ENCODE measurements around the gene HIVEP2.

DNA sequence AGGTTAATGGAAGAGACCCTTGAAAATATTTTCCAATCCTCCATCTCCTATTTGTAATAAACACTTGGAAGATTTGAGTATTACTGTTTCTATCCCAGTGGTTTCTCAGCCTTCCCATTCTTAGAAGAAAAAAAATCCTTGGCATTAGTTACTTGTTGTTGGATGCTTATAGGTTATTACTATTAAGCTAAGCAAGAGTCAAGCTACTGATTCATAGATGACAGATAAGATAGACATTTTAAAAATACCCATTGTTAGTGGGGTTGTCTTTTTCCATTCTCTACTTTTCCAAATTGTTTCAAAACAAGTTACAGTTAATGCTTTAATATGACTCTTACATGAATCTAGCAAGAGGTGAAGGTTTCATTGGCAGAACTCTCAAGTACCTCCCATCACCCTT, 158.5 kb downstream of the HIVEP2 start:
- no peak for TF ChIP-seq EZH2 (IDR thresholded peaks at IDR 0.05; ENCODE audit: borderline replicate concordance, insufficient read depth, low read depth, low read length, poor library complexity, severe bottlenecking)
- TF ChIP-seq, protein P1, sequence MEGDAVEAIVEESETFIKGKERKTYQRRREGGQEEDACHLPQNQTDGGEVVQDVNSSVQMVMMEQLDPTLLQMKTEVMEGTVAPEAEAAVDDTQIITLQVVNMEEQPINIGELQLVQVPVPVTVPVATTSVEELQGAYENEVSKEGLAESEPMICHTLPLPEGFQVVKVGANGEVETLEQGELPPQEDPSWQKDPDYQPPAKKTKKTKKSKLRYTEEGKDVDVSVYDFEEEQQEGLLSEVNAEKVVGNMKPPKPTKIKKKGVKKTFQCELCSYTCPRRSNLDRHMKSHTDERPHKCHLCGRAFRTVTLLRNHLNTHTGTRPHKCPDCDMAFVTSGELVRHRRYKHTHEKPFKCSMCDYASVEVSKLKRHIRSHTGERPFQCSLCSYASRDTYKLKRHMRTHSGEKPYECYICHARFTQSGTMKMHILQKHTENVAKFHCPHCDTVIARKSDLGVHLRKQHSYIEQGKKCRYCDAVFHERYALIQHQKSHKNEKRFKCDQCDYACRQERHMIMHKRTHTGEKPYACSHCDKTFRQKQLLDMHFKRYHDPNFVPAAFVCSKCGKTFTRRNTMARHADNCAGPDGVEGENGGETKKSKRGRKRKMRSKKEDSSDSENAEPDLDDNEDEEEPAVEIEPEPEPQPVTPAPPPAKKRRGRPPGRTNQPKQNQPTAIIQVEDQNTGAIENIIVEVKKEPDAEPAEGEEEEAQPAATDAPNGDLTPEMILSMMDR (IDR thresholded peaks at IDR 0.05), result no peak
